ENCODE data around the gene PPP1CC. TPM values are rescaled to one million over a fixed set of nuclear protein-coding genes. Genes with fewer than 3 reads are reported as not detected.

Gene PPP1CC
- total RNA-seq, 1 donor from 2014 or later: 163 TPM

- DNase-seq (ENCODE audit: missing footprints) (peak; percentile 89), ATAC-seq (peak; percentile 84)
- intact Hi-C loops (cut with DNase I): loop anchor here (2.0 to 5.0 kb wide), 5 partner anchors 86 to 248 kb away; partner anchors contain the start of genes ARPC3, FAM216A, GPN3 and RAD9B
Measured at GRCh38 chr12:110698171-110698902, 44.4 kb downstream of the PPP1CC start.

DNA sequence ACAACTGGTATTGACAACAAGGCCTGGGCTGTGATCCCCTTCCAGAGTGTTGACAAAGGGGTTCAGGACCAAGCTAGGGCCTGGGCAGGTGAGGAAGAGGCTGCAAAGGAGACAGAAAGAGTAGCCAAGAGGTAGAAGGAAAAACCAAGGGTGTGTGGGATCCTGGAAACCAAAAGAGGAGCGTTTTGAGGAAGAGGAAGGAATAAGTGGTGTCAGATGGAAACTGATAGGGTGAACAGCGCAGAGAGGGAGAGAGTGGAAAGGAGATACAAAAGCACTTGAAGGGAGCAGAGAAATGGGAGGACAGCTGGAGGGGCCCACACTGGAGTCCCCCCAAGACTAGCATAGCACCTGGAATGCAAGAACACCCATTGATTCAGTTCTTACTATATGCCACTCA is 45.5 kb downstream of the PPP1CC start:
- no peak for ATAC-seq
- intact Hi-C loops (cut with DNase I): loop anchor here (5.0 kb wide), 4 partner anchors 85 to 230 kb away; partner anchors contain the start of genes FAM216A, GPN3, RAD9B and TCTN1

GRCh38 chr12:110696283-110696682 is 46.4 kb downstream of the PPP1CC start:
- intact Hi-C loops (cut with DNase I): loop anchor here (5.0 kb wide), 4 partner anchors 84 to 229 kb away; partner anchors contain the start of genes FAM216A, GPN3, RAD9B and TCTN1
- ATAC-seq: no peak
- DNase-seq (ENCODE audit: missing footprints): no peak

More for the DNA sequence above, 45.5 kb downstream of the PPP1CC start:
- DNase-seq (ENCODE audit: missing footprints): no peak

GRCh38 chr12:110694330-110694901 is 48.3 kb downstream of the PPP1CC start:
- peak; percentile 43 for ATAC-seq
- intact Hi-C loops (cut with DNase I): no loop called here

GRCh38 chr12:110693731-110694130 is 49.0 kb downstream of the PPP1CC start:
- intact Hi-C loops (cut with DNase I): no loop called here
- DNase-seq (ENCODE audit: missing footprints) (peak; percentile 84), ATAC-seq (no peak)

More at GRCh38 chr12:110694330-110694901, 48.3 kb downstream of the PPP1CC start:
- peak; percentile 84 for DNase-seq (ENCODE audit: missing footprints)

DNA sequence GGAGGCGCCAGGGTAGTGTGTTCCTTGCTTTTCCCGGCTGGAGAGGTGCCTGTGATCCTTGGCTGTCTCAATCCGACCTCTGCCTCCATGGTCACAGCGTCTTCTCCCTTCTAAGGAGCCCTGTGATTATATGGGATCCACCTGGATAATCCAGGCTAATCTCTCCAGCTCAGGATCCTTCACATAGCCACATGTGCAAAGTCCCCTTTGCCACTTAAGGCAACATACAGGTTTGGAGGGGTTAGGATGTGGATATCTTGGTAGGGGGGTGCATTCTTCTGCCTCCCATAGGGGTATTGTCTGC is 52.6 kb downstream of the PPP1CC start:
- DNase-seq (ENCODE audit: missing footprints) (no peak), ATAC-seq (no peak)
- intact Hi-C loops (cut with DNase I): no loop called here

- peak; percentile 68 for ATAC-seq
- intact Hi-C loops (cut with DNase I): no loop called here
- peak; percentile 83 for DNase-seq (ENCODE audit: missing footprints)
Measured at GRCh38 chr12:110689281-110690126, 53.2 kb downstream of the PPP1CC start.

DNA sequence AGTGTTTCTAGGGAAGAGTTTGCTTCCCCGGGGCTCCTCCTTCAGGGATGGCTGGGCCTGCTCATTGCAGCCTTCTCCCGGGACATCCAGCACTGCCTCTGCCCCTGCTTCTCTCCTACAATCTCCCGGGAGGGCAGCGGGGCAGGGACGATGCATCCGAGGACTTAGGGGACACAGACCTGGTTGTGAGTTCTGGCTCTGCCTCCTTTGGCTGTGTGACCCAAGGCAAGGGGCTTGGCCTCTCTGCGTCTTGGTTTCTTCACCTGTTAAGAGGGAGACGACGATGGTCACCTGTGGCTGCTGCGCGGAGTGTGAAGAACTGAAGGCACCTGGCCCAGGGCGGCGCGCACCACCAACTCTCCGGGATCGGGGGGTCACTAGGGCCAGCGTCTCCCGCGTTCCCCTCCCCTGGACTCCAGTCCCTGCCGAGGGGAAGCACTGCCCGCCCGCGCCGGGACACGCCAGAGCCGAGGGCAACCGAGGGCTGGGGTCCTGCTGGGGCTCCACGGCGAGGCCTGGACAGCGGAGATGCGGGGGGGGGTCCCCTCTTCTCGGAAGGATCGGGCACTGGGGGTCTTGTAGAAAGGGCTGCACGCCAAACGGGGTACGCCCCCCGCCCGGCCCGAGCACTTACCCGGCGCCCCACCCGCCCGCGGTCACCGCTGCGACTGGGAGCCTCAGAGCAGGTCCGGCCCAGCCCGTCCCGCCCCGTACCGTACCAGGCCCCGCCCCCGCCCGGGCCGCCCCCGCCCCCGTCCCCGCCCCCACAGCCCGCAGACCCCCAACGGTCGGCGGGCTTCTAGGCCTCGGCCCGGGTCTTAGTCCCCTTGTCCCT is 54.0 kb downstream of the PPP1CC start, which contains the start of gene HVCN1:
Gene HVCN1, minus strand, starts transcription at position 670 of the 835 bp plus-strand sequence. CDS start 5,870 bp downstream, outside the sequence.
- intact Hi-C loops (cut with DNase I): no loop called here
- DNase-seq (ENCODE audit: missing footprints) (peak; percentile 87), ATAC-seq (peak; percentile 88)

- DNase-seq (ENCODE audit: missing footprints) (no peak), ATAC-seq (no peak)
- intact Hi-C loops (cut with DNase I): no loop called here
Measured at GRCh38 chr12:110687396-110688169, 55.1 kb downstream of the PPP1CC start.

DNA sequence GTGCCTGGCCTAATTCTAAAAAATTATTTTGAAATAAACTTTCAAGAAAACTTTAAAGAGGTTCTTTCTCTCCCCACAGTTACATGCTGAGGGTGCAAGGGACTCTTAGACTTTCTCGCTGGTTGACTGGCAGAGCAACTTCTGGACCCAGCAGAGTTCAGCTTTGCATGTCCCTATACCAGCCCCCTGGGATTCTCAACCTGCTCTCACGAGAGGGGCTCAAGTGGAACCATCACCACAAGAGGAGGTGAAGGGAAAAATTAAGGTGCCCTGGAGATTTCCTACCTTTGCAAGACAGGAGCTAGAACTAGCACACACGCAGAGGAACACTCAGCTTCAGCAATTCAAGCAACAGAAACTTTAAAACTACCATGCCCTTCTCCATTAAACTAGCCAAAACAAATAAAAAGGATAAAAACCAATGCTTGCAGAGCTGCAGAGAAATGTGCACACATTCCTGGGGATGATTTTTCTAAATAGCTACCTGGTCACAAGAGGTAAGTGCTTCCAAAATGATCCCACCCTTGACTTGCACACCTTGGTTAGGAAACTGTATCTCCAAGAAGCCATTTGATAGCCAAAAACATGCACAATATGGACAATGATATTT is 56.3 kb downstream of the PPP1CC start:
- DNase-seq (ENCODE audit: missing footprints) (no peak), ATAC-seq (no peak)
- intact Hi-C loops (cut with DNase I): no loop called here

DNA sequence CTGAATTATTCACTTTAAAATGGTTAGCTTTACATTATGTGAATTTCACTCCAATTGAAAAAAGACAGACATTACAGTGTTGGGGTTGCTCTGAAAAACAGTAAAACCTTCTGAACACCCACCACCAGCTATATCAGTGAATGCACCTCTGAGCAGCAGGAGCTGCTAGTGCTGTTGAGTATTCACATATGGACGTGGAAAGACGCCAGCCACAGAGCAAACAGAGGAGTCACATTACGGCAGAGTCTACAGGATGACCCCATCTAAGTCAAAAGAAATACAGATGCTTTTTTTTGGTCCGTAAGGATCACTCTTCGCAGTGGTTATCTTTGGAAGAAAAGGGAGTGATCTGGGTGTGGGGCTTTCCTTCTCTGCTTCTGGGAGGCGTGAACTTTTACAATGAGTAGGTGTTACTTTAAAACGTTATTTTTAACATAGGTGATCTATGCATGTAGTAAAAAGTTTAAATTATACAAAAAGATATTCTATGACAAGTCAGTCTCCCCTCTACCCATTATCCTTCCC is 58.3 kb downstream of the PPP1CC start:
- DNase-seq (ENCODE audit: missing footprints): no peak
- intact Hi-C loops (cut with DNase I): loop anchor here (5.0 kb wide), 1 partner anchor 37 kb away; no protein-coding TSS in a partner anchor
- ATAC-seq: no peak

DNA sequence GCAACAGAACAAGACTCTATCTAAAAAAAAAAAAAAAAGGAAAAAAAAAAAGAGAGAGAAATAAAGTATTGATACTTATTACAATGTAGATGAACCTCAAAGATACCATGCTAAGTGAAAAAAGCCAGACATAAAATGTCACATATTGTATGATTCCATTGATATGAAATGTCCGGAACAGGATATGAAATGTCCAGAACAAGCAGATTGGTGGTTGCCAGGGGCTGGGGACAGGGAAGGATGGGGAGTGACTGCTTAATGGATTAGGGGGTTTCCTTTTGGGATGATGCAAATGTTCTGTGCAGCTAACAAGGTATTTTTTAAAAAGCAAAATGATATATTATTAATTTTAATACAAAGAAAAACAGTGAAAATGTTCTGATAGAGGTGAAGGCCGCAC is 58.8 kb downstream of the PPP1CC start:
- intact Hi-C loops (cut with DNase I): loop anchor here (5.0 kb wide), 1 partner anchor 37 kb away; no protein-coding TSS in a partner anchor
- no peak for DNase-seq (ENCODE audit: missing footprints)
- no peak for ATAC-seq

DNA sequence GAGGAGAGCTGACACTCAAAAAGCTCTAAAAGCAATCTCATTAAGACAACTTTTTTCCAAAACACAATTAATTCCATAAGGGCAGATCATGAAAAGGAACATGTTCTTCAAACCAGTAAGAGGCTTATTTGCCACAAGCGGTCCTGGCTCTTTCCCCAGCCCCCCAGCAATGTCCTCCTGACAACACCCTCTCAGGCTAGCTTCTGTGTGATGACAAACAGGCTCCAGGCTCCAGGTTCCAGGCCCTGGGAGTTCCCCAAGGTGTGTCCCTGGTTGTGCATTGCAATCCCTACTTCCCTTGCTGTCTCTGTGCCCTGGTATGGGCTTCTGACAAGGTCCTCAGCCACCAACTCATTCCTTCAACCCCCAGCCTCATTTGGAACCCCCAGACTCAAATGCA is 62.7 kb downstream of the PPP1CC start:
- DNase-seq (ENCODE audit: missing footprints) (no peak), ATAC-seq (no peak)
- intact Hi-C loops (cut with DNase I): loop anchor here (5.0 kb wide), 1 partner anchor 33 kb away; no protein-coding TSS in a partner anchor

DNA sequence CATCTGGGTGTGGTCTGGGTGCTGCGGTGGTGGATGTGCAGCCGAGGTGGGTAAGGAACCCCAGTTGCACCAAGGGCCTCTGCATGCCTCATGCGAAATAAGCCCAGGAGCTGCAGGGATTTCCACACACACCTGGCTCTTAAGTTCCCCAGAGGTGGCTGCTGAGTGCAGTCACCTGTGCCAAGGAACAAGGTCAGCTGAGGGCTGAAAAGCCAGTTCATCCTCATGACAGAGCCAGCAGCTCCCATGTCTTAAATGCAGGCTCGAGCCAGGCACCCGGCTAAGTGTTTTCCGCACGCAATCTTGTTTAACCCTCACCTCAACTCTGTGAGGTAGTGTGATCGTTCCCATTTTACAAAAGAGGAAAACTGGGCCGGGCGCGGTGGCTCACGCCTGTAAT is 63.5 kb downstream of the PPP1CC start:
- intact Hi-C loops (cut with DNase I): no loop called here
- ATAC-seq: no peak
- no peak for DNase-seq (ENCODE audit: missing footprints)

DNA sequence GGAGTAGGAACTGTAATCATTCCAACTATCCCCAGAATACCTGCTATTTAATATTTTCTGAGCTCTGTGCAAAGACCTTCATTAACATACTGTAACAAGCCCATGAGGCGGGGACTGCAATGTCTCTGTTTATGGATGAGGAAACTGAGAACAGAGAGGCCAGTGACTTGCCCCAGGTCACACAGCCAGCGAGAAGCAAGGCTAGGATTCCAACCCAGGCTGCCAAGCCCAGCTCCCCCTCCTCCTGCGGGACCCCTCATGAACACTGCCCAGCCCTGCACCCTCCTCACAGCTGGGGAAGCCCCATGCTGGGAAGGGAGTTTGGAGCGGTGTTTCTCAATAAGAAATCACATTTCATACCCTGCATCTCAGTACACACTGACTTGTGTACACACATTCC is 64.7 kb downstream of the PPP1CC start:
- intact Hi-C loops (cut with DNase I): no loop called here
- ATAC-seq: no peak
- DNase-seq (ENCODE audit: missing footprints): no peak

DNA sequence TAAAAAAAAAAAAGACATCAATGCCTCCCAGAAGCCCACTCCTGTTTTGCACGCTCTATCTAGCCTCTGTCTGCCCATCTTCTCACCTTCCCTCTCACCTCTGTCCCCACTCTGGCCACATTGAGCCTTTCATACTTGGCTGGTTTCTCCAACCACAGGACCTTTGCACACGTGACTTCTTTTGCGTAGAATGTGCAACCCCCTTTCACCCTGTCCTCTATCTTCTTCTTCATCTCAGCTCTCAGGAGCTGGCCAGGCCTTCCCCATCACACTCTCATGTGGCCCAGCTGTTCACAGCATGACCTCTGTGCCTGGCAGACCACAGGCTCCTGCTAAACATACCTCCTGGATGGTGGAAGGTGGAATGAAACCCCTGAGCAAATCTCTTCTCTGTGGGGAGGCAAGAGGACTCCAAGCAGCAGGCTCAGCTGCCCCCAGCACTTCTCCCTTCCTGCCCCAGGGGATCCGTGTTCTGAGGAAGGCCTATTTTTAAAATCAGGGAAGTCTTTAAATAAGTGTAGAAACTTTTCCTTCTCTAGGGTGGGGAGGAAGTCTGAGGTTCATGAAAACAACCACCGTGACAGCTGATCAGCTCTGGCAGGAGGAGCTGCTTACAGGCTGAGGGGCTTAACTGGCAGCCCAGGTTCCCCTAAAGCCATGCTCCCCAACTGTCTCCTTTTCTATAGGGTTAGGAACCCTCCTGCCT is 65.3 kb downstream of the PPP1CC start:
- peak; percentile 73 for ATAC-seq

More for the DNA sequence above, 65.3 kb downstream of the PPP1CC start:
- intact Hi-C loops (cut with DNase I): no loop called here
- DNase-seq (ENCODE audit: missing footprints): no peak
